Measurements from ENCODE around the gene FBXL14. TPM values are rescaled to one million over a fixed set of nuclear protein-coding genes. Genes with fewer than 3 reads are reported as not detected.

Gene FBXL14
- polyA plus RNA-seq, 1 of the 3 experiments (the other 2 are of a cell fraction) = 11.3 TPM

GRCh38 chr12:1595690-1596347 lies 1.4 kb upstream of the FBXL14 start:
- Histone ChIP-seq H3K9ac (0 out of 2 replicates have a peak overlapping the region, but pooled peaks have one; percentile 56), H2AFZ (ENCODE audit: low read depth) (no peak overlapping the region), H3K36me3 (replicated peaks in 1 of 2; ENCODE audit: control insufficient read depth in 1 of 2, insufficient read depth in 2 of 2, low read length in 1 of 2) (peaks cover 0 to 8% of the 10 kb centered on the region in 2 experiments), H3K4me1 (ENCODE audit: control insufficient read depth in 1 of 2, insufficient read depth in 2 of 2, low read depth in 1 of 2, low read length in 1 of 2) (peaks cover 16 to 27% of the 10 kb centered on the region in 2 experiments), H3K4me2 (peak overlapping the region; percentile 89), H3K9me2 (no peaks in the 10 kb centered on the region), H3F3A (replicated peaks; ENCODE audit: insufficient read depth) (peaks cover 5% of the 10 kb centered on the region), H3K4me3 (ENCODE audit: low read depth in 2 of 2, low read length in 1 of 2) (peak overlapping the region in 1 of 2 experiments; percentile 57; a peak in 1 of 4 replicates), H3K79me2 (ENCODE audit: insufficient read depth) (peaks cover 90% of the 10 kb centered on the region), H4K20me1 (ENCODE audit: insufficient read depth) (peaks cover 29% of the 10 kb centered on the region), H3K9me3 (no peaks in the 10 kb centered on the region), H3K27me3 (ENCODE audit: insufficient read depth) (no peaks in the 10 kb centered on the region), H3K27ac (ENCODE audit: low read depth in 2 of 2, low read length in 1 of 2) (peak overlapping the region in 1 of 2 experiments; percentile 65; a peak in 1 of 4 replicates)
- TF ChIP-seq MEF2A (IDR thresholded peaks at IDR 0.05; ENCODE audit: borderline replicate concordance, low read depth) = no peak
- no peak for TF ChIP-seq CHD2 (IDR thresholded peaks at IDR 0.05; ENCODE audit: low read length, partially characterized antibody)
- TF ChIP-seq ELF1 (IDR thresholded peaks at IDR 0.05) = no peak
- TF ChIP-seq TEAD4 (IDR thresholded peaks at IDR 0.05; ENCODE audit: borderline replicate concordance, insufficient read depth) = no peak
- no peak for TF ChIP-seq RCOR1 (IDR thresholded peaks at IDR 0.05; ENCODE audit: low read length)
- TF ChIP-seq JUND (IDR thresholded peaks at IDR 0.05) = no peak
- ChIA-PET POLR2A (no interaction called here), CTCF (interaction anchor here (4.5 kb wide), 1 partner anchor 10 kb away, joined by 34 read pairs; no protein-coding TSS in a partner anchor)
- WGBS (ENCODE audit: low lambda C conversion rate) = 93% methylated on average over 9 of the region's 9 CpGs
- DNase-seq = no peak

GRCh38 chr12:1595026-1595561 lies 713 bp upstream of the FBXL14 start:
- TF ChIP-seq NRF1 (IDR thresholded peaks at IDR 0.05; ENCODE audit: low read depth, low read length) (no peak), ELF1 (IDR thresholded peaks at IDR 0.05) (no peak), NFIC (IDR thresholded peaks at IDR 0.05; ENCODE audit: borderline replicate concordance) (no peak), POLR2AphosphoS5 (IDR thresholded peaks at IDR 0.05; ENCODE audit: low read depth, low read length) (0 out of 2 replicates have a peak, but pooled peaks have one; percentile 2), EP300 (IDR thresholded peaks at IDR 0.05; ENCODE audit: borderline replicate concordance in 1 of 2, low read depth in 1 of 2, low read length in 1 of 2) (peak in 1 of 2 experiments; percentile 80; a peak in 2 of 4 replicates), RCOR1 (IDR thresholded peaks at IDR 0.05; ENCODE audit: low read length) (no peak), ZBTB33 (IDR thresholded peaks at IDR 0.05; ENCODE audit: borderline replicate concordance, low read depth) (no peak), GABPA (IDR thresholded peaks at IDR 0.05; ENCODE audit: low read depth) (no peak)
- TF ChIP-seq, protein P1, sequence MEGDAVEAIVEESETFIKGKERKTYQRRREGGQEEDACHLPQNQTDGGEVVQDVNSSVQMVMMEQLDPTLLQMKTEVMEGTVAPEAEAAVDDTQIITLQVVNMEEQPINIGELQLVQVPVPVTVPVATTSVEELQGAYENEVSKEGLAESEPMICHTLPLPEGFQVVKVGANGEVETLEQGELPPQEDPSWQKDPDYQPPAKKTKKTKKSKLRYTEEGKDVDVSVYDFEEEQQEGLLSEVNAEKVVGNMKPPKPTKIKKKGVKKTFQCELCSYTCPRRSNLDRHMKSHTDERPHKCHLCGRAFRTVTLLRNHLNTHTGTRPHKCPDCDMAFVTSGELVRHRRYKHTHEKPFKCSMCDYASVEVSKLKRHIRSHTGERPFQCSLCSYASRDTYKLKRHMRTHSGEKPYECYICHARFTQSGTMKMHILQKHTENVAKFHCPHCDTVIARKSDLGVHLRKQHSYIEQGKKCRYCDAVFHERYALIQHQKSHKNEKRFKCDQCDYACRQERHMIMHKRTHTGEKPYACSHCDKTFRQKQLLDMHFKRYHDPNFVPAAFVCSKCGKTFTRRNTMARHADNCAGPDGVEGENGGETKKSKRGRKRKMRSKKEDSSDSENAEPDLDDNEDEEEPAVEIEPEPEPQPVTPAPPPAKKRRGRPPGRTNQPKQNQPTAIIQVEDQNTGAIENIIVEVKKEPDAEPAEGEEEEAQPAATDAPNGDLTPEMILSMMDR (IDR thresholded peaks at IDR 0.05) = no peak
- Histone ChIP-seq H2AFZ (ENCODE audit: low read depth) (peak overlapping the region; percentile 10; the same call in 1 of the 2 replicates), H3K9me3 (no peaks in the 10 kb centered on the region), H3K27me3 (ENCODE audit: insufficient read depth) (no peaks in the 10 kb centered on the region), H3K9ac (peak overlapping the region; percentile 56), H3K27ac (ENCODE audit: low read depth in 2 of 2, low read length in 1 of 2) (peak overlapping the region; percentile 65 to 95), H3K4me1 (ENCODE audit: control insufficient read depth in 1 of 2, insufficient read depth in 2 of 2, low read depth in 1 of 2, low read length in 1 of 2) (peaks cover 24 to 33% of the 10 kb centered on the region in 2 experiments), H3K79me2 (ENCODE audit: insufficient read depth) (peaks cover 91% of the 10 kb centered on the region), H3K4me2 (peak overlapping the region; percentile 89), H3F3A (replicated peaks; ENCODE audit: insufficient read depth) (peaks cover 7% of the 10 kb centered on the region), H3K9me2 (no peaks in the 10 kb centered on the region), H3K36me3 (replicated peaks in 1 of 2; ENCODE audit: control insufficient read depth in 1 of 2, insufficient read depth in 2 of 2, low read length in 1 of 2) (peaks cover 3 to 9% of the 10 kb centered on the region in 2 experiments), H4K20me1 (ENCODE audit: insufficient read depth) (peaks cover 36% of the 10 kb centered on the region), H3K4me3 (ENCODE audit: low read depth in 2 of 2, low read length in 1 of 2) (peak overlapping the region; percentile 57 to 80)
- ChIA-PET POLR2A (interaction anchor here (0.7 kb wide), 1 partner anchor 8 kb away, joined by 4 read pairs; no protein-coding TSS in a partner anchor), CTCF (interaction anchor here (0.7 to 4.5 kb wide), 5 partner anchors 8 to 39 kb away, joined by 3 to 38 read pairs (median 9); partner anchors contain the start of gene WNT5B)
- WGBS (ENCODE audit: low lambda C conversion rate) = 28% methylated on average over 19 of the region's 19 CpGs
- DNase-seq = no peak
